ENCODE measurements around the gene PPP2CA.

The PPP2CA gene

GRCh38 chr5:134242146-134242545 is 16.3 kb upstream of the PPP2CA start:
- TF ChIP-seq CTCF (IDR thresholded peaks at IDR 0.05; ENCODE audit: low read depth, low read length), result no peak
- no peak overlapping the region for H3K4me3 ChIP-seq (ENCODE audit: low read depth, low read length)

- TF ChIP-seq CTCF (IDR thresholded peaks at IDR 0.05; ENCODE audit: low read depth, low read length), result no peak
- 0 out of 2 replicates have a peak overlapping the region, but pooled peaks have one; percentile 5 for H3K4me3 ChIP-seq (ENCODE audit: low read depth, low read length)
Measured at GRCh38 chr5:134240421-134240962, 14.6 kb upstream of the PPP2CA start.

DNA sequence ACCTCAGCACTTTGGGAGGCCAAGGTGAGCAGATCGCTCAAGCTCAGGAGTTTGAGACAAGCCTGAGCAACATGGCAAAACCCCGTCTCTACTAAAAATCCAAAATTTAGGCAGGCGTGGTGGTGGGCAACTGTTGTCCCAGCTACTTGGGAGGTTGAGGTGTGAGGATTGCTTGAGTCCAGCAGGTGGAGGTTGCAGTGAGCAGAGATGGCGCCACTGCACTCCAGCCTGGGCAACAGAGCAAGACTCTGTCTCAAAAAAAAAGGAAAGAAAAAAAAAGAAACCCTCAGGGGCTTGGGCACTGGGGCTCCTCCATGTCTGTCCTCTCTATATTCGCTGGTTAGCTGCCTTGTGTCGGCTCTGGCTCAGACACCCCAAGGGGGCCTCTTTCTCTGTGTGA is 10.9 kb upstream of the PPP2CA start:
- H3K4me3 ChIP-seq (ENCODE audit: low read depth, low read length), result no peak overlapping the region
- TF ChIP-seq CTCF (IDR thresholded peaks at IDR 0.05; ENCODE audit: low read depth, low read length), result no peak

DNA sequence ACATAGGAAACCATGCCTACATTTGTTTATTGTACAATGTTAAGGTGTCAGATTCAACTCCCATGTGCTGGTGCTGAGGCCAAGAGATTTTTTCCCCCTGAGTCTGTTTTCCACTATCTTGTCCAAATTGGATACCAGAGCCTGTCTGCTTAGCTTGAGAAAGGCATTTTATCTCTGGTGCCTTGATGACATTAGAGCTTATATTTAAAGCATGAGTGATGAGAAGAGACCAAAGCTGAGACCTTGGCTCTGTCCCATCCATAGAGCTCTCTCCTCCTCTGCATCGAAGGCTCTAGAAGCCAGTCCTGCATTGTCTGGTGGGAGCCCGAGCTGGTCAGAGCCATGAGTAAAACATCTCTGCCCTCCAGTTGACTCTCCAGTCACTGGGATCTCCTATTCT is 10.4 kb upstream of the PPP2CA start:
- no peak for TF ChIP-seq CTCF (IDR thresholded peaks at IDR 0.05; ENCODE audit: low read depth, low read length)
- H3K4me3 ChIP-seq (ENCODE audit: low read depth, low read length), result no peak overlapping the region

GRCh38 chr5:134228624-134229023 is 2.8 kb upstream of the PPP2CA start:
- H3K4me3 ChIP-seq (ENCODE audit: low read depth, low read length), result no peak overlapping the region
- no peak for TF ChIP-seq CTCF (IDR thresholded peaks at IDR 0.05; ENCODE audit: low read depth, low read length)

- H3K4me3 ChIP-seq (ENCODE audit: low read depth, low read length), result no peak overlapping the region
- TF ChIP-seq CTCF (IDR thresholded peaks at IDR 0.05; ENCODE audit: low read depth, low read length), result no peak
Measured at GRCh38 chr5:134227776-134228175, 1.9 kb upstream of the PPP2CA start.

DNA sequence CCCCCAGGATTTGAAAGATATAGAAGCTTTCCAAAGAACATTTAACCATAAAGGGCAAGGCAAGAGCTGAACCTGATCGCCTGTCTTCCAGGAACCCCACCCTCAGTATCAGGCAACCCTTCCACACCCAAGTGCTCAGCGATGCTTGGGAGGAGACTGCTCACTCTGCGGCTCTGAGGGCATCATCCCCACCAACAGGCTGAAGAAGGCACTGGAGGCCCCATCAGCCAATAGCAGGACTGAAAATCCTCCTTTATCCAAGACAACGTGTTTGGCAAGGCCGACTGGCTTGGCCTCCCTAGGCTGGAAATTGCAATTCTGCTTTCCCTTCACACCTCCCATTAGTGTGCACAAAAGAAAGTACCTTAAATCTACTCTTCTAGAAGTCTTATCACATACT is 1.4 kb upstream of the PPP2CA start:
- peak overlapping the region; percentile 98 for H3K4me3 ChIP-seq (ENCODE audit: low read depth, low read length)
- TF ChIP-seq CTCF (IDR thresholded peaks at IDR 0.05; ENCODE audit: low read depth, low read length), result no peak

All from WI38 (cell line).